PC-3 (cell line): ENCODE measurements around the gene PRPF19. TPM values are rescaled to one million over a fixed set of nuclear protein-coding genes. Genes with fewer than 3 reads are reported as not detected.

Source experiments
- ATAC-seq: fragments of 200-7000 bp; cut with Tn5 transposase; 2 replicates; pipeline ENCODE4 v1.9.1; 2020; ENCODE audit warnings: mild to moderate bottlenecking, moderate library complexity
- BruUV-seq: library from RNA; stranded (reverse); fragments of 400-500 nt; replicated peaks from 2 replicates; lab custom pipeline; 2021; lab: Mats Ljungman, UMichigan
- CTCF ChIA-PET: fragments of 300-600 bp; sonication (Branson Sonifier 250); formaldehyde crosslinking; loops from one replicate; lab custom pipeline; 2022; ENCODE audit warnings: antibody characterized with exemption; lab: Charles Lee
- POLR2A ChIA-PET: fragments of 300-600 bp; sonication (Branson Sonifier 250); formaldehyde crosslinking; loops from one replicate; lab custom pipeline; 2022; ENCODE audit warnings: antibody characterized with exemption; ENCODE audit not compliant: unreplicated experiment; lab: Charles Lee
- DNase-seq: peaks from one replicate; pipeline ENCODE4 v3.0.0-alpha.2; 2015
- H2AFZ ChIP-seq: fragments of 300-600 bp; sonication (generic); 2 replicates; pipeline ENCODE4 v1.6.0; 2016; ENCODE audit warnings: antibody characterized with exemption, low read length
- H3F3A ChIP-seq: fragments of 300-600 bp; sonication (generic); one replicate; pipeline ENCODE4 v1.6.0; 2017; ENCODE audit warnings: antibody characterized with exemption, low read length, control low read depth, mild to moderate bottlenecking; ENCODE audit not compliant: unreplicated experiment
- H3K27ac ChIP-seq: fragments of 300-600 bp; sonication (generic); 2 replicates; pipeline ENCODE4 v1.5.1; 2016; ENCODE audit warnings: mild to moderate bottlenecking, low read length
- H3K27me3 ChIP-seq: fragments of 300-600 bp; sonication (generic); 2 replicates; pipeline ENCODE4 v1.6.1; 2016; ENCODE audit warnings: low read length, mixed read lengths
- H3K36me3 ChIP-seq: fragments of 300-600 bp; sonication (generic); 2 replicates; pipeline ENCODE4 v1.6.1; 2016; ENCODE audit warnings: low read depth, mixed run types, low read length, mixed read lengths
- H3K4me1 ChIP-seq: fragments of 300-600 bp; sonication (generic); 2 replicates; pipeline ENCODE4 v1.5.1; 2016; ENCODE audit warnings: low read length; ENCODE audit not compliant: insufficient read depth
- H3K4me2 ChIP-seq: fragments of 300-600 bp; sonication (generic); 2 replicates; pipeline ENCODE4 v1.6.0; 2016; ENCODE audit warnings: low read length
- H3K4me3 ChIP-seq: fragments of 300-600 bp; sonication (generic); 2 replicates; pipeline ENCODE4 v1.5.1; 2016; ENCODE audit warnings: mild to moderate bottlenecking, low read length, mixed read lengths
- H3K79me2 ChIP-seq: fragments of 300-600 bp; sonication (generic); 2 replicates; pipeline ENCODE4 v1.6.1; 2017; ENCODE audit warnings: low read length, mixed read lengths
- H3K9ac ChIP-seq: fragments of 300-600 bp; sonication (generic); 2 replicates; pipeline ENCODE4 v1.6.0; 2016; ENCODE audit warnings: mild to moderate bottlenecking, low read length
- H3K9me2 ChIP-seq: fragments of 300-600 bp; sonication (generic); replicated peaks from 2 replicates; pipeline ENCODE4 v1.6.1; 2016; ENCODE audit warnings: mixed run types, low read length, mixed read lengths
- H3K9me3 ChIP-seq: fragments of 300-600 bp; sonication (generic); 2 replicates; pipeline ENCODE4 v1.6.1; 2016; ENCODE audit warnings: low read length, mixed read lengths
- H4K20me1 ChIP-seq: fragments of 300-600 bp; sonication (generic); 2 replicates; pipeline ENCODE4 v1.6.1; 2016; ENCODE audit warnings: low read length, mixed read lengths
- EZH2 ChIP-seq: fragments of 300-600 bp; sonication (generic); IDR thresholded peaks from one replicate; pipeline ENCODE4 v1.6.1; 2017; ENCODE audit warnings: antibody characterized with exemption, mild to moderate bottlenecking, low read length; ENCODE audit not compliant: unreplicated experiment
- EZH2phosphoT487 ChIP-seq: fragments of 300-600 bp; sonication (generic); IDR thresholded peaks from 2 replicates; pipeline ENCODE4 v1.6.1; 2018; ENCODE audit warnings: mild to moderate bottlenecking, antibody characterized with exemption, low read length, borderline replicate concordance
- intact Hi-C: fragments of 100-400 bp; cut with micrococcal nuclease; formaldehyde crosslinking; loops from 2 replicates; pipeline ENCODE4 v1.9.0; 2023
- total RNA-seq: library from RNA; depleted of rRNA; stranded (reverse); fragments of >200 nt; gene quantifications from 2 replicates; pipeline ENCODE4 v1.2.3, GENCODE V29; 2014
- TF ChIP-seq, protein P1 (sequence below): fragments of 300-600 bp; sonication (generic); conservative IDR thresholded peaks from 2 replicates; pipeline ENCODE4 v1.5.1; 2017; ENCODE audit warnings: antibody characterized with exemption, low read depth, mild to moderate bottlenecking, low read length

Gene PRPF19
- total RNA-seq, 1 experiment from 2014 or later, result 165 TPM

DNA sequence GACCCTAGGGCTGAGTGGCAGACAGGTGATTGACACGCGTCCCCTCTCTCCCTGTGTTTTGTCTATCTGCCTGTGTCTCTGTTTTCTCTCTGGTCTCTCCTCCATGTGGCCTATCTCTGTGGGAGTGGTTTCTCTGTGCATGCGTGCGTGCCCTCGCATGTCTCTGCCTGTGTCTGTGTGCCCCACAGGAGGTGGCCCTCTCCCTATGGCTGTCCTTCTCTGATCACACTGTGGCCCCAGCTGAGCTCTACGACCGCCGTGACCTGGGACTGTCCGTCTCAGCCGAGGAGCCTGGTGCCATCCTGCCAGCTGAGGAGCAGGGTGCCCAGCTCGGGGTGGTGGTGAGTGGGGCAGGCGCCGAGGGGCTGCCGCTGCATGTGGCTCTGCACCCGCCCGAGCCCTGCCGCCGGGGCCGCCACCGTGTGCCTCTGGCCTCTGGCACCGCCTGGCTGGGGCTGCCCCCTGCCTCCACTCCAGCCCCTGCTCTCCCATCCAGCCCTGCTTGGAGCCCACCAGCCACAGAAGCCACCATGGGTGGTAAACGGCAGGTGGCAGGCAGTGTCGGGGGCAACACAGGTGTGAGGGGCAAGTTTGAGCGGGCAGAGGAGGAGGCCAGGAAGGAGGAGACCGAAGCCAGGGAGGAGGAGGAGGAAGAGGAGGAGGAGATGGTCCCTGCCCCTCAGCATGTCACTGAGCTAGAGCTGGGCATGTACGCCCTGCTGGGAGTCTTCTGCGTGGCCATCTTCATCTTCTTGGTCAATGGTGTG lies 29.5 kb upstream of the PRPF19 start:
- no peak overlapping the region for H2AFZ ChIP-seq
- no peak overlapping the region for H3K9ac ChIP-seq
- TF ChIP-seq, protein P1, sequence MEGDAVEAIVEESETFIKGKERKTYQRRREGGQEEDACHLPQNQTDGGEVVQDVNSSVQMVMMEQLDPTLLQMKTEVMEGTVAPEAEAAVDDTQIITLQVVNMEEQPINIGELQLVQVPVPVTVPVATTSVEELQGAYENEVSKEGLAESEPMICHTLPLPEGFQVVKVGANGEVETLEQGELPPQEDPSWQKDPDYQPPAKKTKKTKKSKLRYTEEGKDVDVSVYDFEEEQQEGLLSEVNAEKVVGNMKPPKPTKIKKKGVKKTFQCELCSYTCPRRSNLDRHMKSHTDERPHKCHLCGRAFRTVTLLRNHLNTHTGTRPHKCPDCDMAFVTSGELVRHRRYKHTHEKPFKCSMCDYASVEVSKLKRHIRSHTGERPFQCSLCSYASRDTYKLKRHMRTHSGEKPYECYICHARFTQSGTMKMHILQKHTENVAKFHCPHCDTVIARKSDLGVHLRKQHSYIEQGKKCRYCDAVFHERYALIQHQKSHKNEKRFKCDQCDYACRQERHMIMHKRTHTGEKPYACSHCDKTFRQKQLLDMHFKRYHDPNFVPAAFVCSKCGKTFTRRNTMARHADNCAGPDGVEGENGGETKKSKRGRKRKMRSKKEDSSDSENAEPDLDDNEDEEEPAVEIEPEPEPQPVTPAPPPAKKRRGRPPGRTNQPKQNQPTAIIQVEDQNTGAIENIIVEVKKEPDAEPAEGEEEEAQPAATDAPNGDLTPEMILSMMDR, result no peak
- no peak for TF ChIP-seq EZH2phosphoT487
- TF ChIP-seq EZH2, result no peak
- H3K9me2 ChIP-seq, result no peaks in the 10 kb centered on the region
- no peaks in the 10 kb centered on the region for H4K20me1 ChIP-seq
- intact Hi-C loops, result no loop called here
- H3K27ac ChIP-seq, result no peak overlapping the region
- no peaks in the 10 kb centered on the region for H3K9me3 ChIP-seq
- H3K4me1 ChIP-seq, result no peaks in the 10 kb centered on the region
- no peaks in the 10 kb centered on the region for H3K27me3 ChIP-seq
- no peaks in the 10 kb centered on the region for H3K79me2 ChIP-seq
- H3K4me2 ChIP-seq, result no peak overlapping the region
- BruUV-seq, result no TSS peak
- H3K36me3 ChIP-seq, result peaks cover 11% of the 10 kb centered on the region; the same call in 1 of the 2 replicates
- no peaks in the 10 kb centered on the region for H3F3A ChIP-seq
- no peak for ATAC-seq
- ChIA-PET POLR2A (no interaction called here), CTCF (no interaction called here)
- no peak for DNase-seq
- no peak overlapping the region for H3K4me3 ChIP-seq

DNA sequence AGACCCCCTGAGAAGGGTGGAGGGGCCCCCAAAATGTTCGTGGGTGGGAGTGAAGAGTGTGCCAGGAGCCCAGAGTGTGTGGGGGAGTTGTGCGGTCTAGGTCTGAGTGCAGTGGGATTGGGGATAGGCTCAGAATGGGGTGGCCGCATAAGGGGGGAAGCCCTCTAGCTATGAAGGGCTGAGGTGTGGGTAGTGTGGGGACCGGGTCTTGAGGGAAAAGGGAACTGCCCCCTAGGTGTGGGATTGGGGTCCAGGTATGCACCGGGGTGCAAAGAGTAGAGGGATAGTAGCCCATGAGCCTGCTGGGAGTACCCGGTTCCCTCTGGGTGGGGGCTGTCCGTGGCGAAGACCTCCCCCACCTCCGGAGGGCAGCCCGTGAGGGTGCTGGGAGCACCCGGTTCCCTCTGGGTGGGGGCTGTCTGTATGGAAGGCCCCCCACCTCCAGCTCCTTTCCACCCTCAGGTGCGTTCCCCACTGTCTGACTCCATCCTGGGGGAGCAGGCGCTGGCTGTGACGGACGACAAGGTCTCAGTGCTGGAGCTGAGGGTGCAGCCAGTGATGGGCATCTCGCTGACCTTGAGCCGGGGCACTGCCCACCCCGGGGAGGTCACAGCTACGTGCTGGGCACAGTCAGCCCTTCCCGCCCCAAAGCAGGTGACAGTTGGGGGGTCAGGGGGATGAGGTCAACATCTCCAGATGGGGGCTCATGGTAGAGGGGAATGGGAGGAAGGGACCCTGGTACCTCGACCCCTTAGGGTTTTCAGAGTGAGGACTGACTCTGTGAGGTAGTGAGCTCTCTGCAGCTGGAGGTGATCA lies 28.6 kb upstream of the PRPF19 start:
- Histone ChIP-seq H3F3A (no peaks in the 10 kb centered on the region), H3K9me3 (no peaks in the 10 kb centered on the region), H3K4me2 (no peak overlapping the region), H3K79me2 (no peaks in the 10 kb centered on the region), H3K36me3 (peaks cover 11% of the 10 kb centered on the region; the same call in 1 of the 2 replicates), H3K4me3 (no peak overlapping the region), H3K9me2 (no peaks in the 10 kb centered on the region), H2AFZ (no peak overlapping the region), H3K9ac (no peak overlapping the region), H3K27me3 (no peaks in the 10 kb centered on the region), H4K20me1 (no peaks in the 10 kb centered on the region), H3K27ac (no peak overlapping the region), H3K4me1 (no peaks in the 10 kb centered on the region)
- ATAC-seq (no peak), DNase-seq (no peak)
- ChIA-PET POLR2A (no interaction called here), CTCF (no interaction called here)
- no peak for TF ChIP-seq EZH2phosphoT487
- no peak for TF ChIP-seq EZH2
- TF ChIP-seq, protein P1, result no peak
- BruUV-seq, result no TSS peak
- intact Hi-C loops, result no loop called here
